Measurements from ENCODE around the gene MGRN1.

The MGRN1 gene

GRCh38 chr16:4624015-4624826 is at the start of gene MGRN1:
TSS of gene MGRN1 (plus strand) at chr16:4624826. CDS start at chr16:4624961, 135 bp downstream.
- TF ChIP-seq, protein P1, sequence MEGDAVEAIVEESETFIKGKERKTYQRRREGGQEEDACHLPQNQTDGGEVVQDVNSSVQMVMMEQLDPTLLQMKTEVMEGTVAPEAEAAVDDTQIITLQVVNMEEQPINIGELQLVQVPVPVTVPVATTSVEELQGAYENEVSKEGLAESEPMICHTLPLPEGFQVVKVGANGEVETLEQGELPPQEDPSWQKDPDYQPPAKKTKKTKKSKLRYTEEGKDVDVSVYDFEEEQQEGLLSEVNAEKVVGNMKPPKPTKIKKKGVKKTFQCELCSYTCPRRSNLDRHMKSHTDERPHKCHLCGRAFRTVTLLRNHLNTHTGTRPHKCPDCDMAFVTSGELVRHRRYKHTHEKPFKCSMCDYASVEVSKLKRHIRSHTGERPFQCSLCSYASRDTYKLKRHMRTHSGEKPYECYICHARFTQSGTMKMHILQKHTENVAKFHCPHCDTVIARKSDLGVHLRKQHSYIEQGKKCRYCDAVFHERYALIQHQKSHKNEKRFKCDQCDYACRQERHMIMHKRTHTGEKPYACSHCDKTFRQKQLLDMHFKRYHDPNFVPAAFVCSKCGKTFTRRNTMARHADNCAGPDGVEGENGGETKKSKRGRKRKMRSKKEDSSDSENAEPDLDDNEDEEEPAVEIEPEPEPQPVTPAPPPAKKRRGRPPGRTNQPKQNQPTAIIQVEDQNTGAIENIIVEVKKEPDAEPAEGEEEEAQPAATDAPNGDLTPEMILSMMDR (conservative IDR thresholded peaks at IDR 0.05; ENCODE audit: low read depth, low read length), result peak; percentile 96
- peak within 1 kb of the TSS; percentile 93 for H3K4me3 ChIP-seq (ENCODE audit: low read depth, low read length)
- peak; percentile 99 for DNase-seq (ENCODE audit: low read depth)

GRCh38 chr16:4574919-4575705 is 49.5 kb upstream of the MGRN1 start:
- TF ChIP-seq, protein P1 (conservative IDR thresholded peaks at IDR 0.05; ENCODE audit: low read depth, low read length), result peak; percentile 20
- no peak overlapping the region for H3K4me3 ChIP-seq (ENCODE audit: low read depth, low read length)
- no peak for DNase-seq (ENCODE audit: low read depth)

- H3K4me3 ChIP-seq (ENCODE audit: low read depth, low read length), result no peak overlapping the region
- no peak for DNase-seq (ENCODE audit: low read depth)
- TF ChIP-seq, protein P1 (conservative IDR thresholded peaks at IDR 0.05; ENCODE audit: low read depth, low read length), result no peak
Observed at GRCh38 chr16:4576008-4576407, 48.6 kb upstream of the MGRN1 start.

DNA sequence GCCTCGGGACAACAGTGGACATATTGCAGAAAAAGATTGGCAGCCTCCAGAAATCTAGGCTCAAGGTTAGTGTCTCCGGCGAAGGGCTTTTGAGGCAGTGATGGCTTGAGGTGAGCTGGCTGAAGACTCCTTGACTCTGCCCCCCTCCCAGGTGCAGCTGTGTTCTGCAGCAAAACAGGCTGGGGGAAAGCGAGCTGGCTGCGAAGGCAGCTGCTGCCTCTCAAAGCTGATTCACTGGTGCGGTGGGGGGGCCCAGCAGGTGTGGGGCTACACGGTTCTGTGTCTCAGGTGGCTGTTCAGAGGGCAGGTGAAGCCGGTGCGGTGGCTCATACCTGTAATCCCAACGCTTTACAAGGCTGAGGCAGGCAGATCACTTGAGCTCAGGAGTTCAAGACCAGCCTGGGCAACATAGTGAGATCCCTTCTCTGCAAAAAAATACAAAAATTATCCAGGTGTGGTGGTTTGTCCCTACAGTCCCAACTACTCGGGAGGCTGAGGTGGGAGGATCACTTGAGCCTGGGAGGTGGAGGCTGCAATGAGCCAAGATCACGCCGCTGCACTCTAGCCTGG is 45.6 kb upstream of the MGRN1 start:
- TF ChIP-seq, protein P1 (conservative IDR thresholded peaks at IDR 0.05; ENCODE audit: low read depth, low read length), result no peak
- no peak overlapping the region for H3K4me3 ChIP-seq (ENCODE audit: low read depth, low read length)
- DNase-seq (ENCODE audit: low read depth), result no peak

GRCh38 chr16:4580250-4580649 is 44.4 kb upstream of the MGRN1 start:
- H3K4me3 ChIP-seq (ENCODE audit: low read depth, low read length), result no peak overlapping the region
- TF ChIP-seq, protein P1 (conservative IDR thresholded peaks at IDR 0.05; ENCODE audit: low read depth, low read length), result no peak
- peak; percentile 35 for DNase-seq (ENCODE audit: low read depth)

DNA sequence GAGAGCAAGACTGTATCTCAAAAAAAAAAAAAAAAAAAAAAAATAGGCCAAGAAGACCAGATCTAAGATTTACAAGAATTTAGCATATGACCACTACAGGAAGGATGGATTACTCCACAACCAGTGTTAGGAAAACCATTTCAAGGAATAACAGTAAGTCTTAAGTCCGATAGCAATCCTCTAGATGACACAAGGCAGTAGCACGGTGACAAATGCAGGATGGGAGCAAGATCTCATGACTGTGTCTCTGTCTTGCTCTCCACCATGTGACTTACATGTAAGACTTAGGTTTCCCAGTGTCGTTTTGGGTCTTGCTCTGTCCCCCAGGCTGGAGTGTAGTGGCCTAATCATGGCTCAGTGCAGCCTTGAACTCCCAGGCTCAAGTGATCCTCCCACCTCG is 40.7 kb upstream of the MGRN1 start:
- DNase-seq (ENCODE audit: low read depth), result no peak
- TF ChIP-seq, protein P1 (conservative IDR thresholded peaks at IDR 0.05; ENCODE audit: low read depth, low read length), result no peak
- H3K4me3 ChIP-seq (ENCODE audit: low read depth, low read length), result no peak overlapping the region
